Stimulated activated CD4-positive, alpha-beta T cell treated with anti-CD3 and anti-CD28 coated beads, Interleukin-1b, Interleukin-23, amount 100 ng/mL, for 24 hours (primary cell): ENCODE data around the gene SCIN.

Source experiments
- DNase-seq, 4 experiments: peaks; one replicate each; pipeline ENCODE4 v3.0.0-alpha.2; 2020; ENCODE audit warnings: low read depth in 4 of 4, low spot score in 1 of 4

SCIN gene

GRCh38 chr7:12565873-12566272 is 4.6 kb upstream of the SCIN start:
- DNase-seq, result no peak

GRCh38 chr7:12567015-12567414 is 3.5 kb upstream of the SCIN start:
- no peak for DNase-seq

GRCh38 chr7:12569673-12570072 is 847 bp upstream of the SCIN start:
- no peak for DNase-seq

DNA sequence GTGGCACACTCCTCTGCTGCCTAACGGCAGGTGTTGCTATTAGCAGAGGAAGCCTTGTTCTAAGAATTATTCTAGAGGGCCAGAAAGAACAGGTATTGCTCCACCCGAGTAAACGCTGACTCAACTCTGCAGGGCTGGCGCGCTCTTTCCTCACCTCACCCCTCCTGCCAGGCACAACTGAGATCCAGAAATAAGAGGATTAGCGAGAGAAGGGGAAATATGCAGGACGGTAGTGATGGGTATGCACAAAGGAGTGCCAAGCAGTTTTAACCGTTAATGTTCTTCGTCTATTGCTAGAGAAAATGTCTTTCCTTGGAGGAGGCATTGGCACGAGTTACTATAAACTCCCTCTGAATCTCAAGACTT is 369 bp upstream of the SCIN start:
- no peak for DNase-seq

DNA sequence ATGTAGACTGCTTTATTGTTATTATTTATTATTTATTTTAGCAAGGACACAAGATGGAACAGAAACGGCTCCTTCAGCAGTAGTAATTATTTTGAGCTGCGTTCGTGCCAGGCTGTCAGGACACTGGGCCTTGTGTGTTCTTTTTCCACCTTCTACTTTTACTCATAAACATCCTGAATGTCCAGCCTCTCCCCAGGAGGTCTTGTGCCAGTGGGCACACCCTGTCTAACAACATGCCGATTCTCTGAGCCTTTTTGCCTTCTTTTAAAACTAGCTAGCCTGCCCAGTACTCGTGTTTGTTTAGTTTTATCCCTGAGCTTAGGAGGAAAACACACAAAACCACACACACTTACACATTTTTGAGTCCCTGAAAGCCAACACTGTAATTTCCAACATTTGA is 1.2 kb downstream of the SCIN start:
- DNase-seq, result no peak

- DNase-seq, result no peak
These were observed 2.5 kb downstream of the SCIN start for GRCh38 chr7:12572941-12573575.

DNA sequence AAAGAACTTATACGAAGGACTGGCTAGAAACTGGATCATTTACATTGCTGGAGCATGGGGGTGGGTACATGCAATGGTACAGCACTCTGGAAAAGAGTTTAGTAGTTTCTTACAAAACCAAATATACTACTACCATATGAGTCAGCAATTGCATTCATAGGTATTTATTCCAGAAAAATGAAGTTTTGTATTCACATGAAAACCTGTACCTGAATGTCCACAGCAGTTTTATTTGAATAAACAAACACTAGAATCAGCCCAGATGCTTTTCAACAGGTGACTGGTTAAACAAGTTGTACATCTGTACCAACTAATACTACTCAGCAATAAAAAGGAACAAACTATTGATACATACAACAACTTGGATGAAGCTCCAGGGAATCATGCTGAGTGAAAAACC is 3.4 kb downstream of the SCIN start:
- no peak for DNase-seq

DNA sequence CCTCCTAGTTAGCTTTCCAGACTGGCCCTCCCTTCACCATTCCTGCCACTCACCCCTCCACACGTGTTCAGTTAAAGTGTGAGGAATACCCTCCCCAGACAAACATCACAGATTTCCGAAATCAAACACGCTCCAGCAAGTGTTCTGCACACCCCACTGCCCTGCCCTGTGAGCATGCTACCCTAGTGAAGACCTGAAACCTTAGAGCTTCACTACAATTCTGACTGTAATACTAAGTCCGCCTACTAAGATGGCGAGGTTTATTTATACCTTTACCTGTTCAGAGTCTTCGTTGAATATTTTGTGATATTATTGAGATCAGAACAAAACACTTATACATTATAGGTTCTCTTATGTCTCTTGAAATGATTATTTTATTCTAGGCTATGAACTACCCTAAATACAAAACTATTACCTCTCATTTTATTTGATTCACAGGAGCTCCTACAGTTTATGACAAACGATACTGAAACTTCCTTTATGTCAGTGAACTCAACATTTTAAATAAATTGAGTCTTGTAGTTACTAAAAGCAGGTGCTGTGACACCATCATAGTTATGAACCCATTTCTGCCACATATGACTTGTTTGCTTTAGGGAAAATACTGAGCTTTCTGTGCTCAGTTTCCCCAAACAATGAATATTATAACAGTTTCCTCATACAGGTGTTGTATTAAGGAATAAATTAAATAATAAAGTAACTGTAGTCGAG is 8.6 kb downstream of the SCIN start:
- DNase-seq, result no peak

- no peak for DNase-seq
These were observed 11.4 kb downstream of the SCIN start for GRCh38 chr7:12581897-12582296.

DNA sequence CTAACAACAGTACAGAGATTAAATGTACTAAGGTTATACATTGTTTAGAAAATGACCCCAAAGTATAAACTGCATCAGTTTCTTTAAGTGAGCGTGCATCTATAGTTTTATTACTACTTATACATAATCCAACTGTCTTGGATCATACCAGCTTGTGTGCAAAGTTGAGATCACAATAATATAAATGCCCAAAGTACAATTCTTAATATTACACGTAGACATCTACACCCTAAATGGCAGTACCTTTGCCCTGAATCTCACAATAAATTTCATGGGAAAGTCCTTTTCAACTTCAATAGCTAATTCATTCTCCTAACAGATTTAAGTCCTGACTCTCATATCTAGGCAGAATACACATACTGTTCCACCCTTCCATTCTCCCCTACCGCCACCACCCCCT is 11.8 kb downstream of the SCIN start:
- DNase-seq, result no peak

GRCh38 chr7:12583176-12583575 is 12.7 kb downstream of the SCIN start:
- DNase-seq, result no peak

DNA sequence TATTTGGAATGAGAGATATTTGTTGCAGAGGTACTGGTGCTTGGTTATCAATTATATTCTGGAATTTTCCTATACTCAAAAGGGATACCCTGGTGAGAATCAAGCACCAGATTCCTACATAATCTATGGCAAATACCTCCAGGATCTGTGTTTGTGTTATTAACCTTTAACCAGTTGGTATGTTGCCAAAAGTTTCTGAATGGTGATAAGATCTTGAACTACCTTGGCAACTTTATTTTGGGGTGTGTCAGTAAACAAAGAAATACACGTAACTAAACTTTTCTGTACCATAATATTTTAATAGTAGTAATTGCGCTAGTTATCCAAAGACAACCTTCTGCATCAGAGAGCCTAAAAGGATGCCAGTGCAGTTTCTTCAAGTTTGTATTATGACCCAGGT is 13.4 kb downstream of the SCIN start:
- no peak for DNase-seq

GRCh38 chr7:12584930-12585329 is 14.4 kb downstream of the SCIN start:
- DNase-seq, result no peak

DNA sequence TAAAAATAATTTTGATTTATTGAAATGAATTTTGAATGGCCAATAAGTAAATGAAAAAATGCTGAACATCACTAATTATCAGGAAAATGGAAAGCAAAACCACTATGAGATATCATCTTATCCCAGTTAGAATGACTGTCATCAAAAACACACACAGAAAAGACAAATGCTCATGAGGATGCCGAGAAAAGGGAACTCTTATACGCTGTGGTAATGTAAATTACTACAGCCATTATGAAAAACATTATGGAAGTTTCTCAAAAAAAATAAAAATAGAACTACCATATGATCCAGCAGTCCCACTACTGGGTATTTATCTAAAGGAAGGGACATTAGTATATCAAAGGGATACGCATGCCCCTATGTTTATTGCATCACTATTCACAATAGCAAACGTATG is 15.8 kb downstream of the SCIN start:
- DNase-seq, result no peak

- no peak for DNase-seq
These were observed 17.9 kb downstream of the SCIN start for GRCh38 chr7:12588259-12588904.

DNA sequence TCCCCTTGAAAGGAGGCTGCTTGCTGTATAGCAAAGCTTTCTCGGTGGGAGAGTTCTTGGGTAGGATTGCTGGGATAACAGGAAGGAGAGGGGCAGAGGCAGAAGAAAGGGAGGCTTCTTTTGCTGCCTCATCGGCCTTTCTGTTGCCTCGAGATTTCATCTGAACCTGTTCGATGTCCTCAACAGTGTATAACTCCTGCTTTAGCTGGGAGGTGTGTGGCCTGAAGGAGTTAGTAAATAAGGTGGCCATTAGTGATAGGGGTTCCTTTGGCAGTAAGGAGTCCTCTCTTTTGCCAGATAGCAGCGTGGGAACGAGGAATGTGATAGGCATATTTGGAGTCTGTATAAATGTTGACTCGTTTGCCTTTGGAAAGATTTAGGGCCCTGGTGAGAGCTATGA is 20.0 kb downstream of the SCIN start:
- no peak for DNase-seq

DNA sequence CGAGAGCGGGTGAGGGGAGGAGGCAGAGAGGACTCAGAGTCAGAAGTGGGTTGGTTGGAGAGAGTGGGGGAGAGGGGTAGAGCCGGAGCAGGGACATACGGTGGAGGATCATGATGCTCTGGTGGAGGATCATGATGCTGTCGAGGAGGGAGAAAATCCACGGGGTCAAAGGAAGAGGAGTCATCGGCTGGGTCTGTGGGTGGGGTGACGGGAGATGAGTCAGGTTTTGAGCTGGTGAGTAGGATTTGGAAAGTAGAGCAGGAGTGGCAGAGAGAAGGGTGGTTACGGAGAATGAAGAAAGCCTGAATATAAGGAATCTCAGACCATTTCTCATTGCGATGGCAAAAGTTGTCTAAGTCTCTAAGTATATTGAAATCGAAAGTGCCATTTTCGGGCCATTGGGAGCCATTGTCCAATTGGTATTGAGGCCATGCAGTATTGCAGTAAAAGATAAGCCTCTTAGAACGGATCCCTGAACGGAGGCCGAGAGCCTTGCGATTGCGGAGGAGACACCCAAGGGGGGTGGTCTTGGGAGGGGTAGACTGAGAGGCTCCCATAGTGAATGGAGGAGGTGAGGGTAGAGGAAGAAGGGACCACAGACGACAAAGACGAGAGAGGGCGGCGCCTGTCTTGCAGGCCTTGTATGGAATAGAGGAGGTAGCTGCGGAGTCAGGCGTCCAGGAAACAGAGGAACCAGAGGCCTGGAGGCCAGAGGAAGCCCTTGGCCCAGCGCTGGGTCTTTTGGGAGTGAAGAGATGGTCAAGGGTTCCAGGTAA is 23.8 kb downstream of the SCIN start:
- DNase-seq, result no peak

GRCh38 chr7:12595148-12595547 is 24.6 kb downstream of the SCIN start:
- no peak for DNase-seq

DNA sequence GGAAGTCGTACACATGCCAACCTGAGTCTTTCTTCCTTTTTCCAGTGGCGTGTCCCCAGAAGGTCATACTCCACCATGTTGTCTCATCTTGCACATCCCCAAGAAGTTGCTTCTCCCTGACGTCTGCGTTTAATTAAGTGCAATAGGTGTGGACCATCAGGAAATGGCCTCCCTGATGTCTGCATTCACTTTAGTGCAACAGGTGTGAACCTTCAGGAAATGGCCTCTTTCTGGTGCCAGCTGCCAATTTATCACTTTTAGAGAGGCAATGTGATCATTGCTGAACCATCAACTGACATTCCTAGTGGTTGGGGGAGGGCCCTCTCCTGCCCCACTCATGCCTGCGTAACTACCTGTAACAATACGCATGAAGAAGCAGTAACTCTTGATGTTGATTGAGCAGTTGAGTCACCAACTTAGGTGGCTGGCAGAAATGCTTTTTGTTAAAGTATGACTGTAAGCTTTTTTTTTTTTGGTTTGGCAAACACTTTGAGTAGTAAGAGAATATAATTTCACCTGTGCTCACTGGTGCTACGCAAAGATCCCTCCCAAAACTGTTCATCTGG is 25.8 kb downstream of the SCIN start:
- no peak for DNase-seq

- no peak for DNase-seq
These were observed 30.9 kb downstream of the SCIN start for GRCh38 chr7:12601302-12601869.

GRCh38 chr7:12607134-12607533 is 36.6 kb downstream of the SCIN start:
- no peak for DNase-seq
